HG02970 (cell line): ENCODE data around the gene KRTAP10-8.
"Not testable (repeated sequence)": the region's sequence is repeated elsewhere in the genome, so short reads cannot be mapped to it uniquely, and the experiment has no call there.

Experiments
- ATAC-seq: cut with Tn5 transposase; IDR thresholded peaks from one replicate; pipeline ENCODE4 v1.9.1; 2021; ENCODE audit warnings: mild to moderate bottlenecking, moderate library complexity, moderate number of reproducible peaks; ENCODE audit not compliant: unreplicated experiment, low FRiP score

Gene KRTAP10-8

GRCh38 chr21:44614961-44615391, 3.1 kb downstream of the KRTAP10-8 start:
- ATAC-seq: no peak

- no peak for ATAC-seq
These were observed 3.6 kb downstream of the KRTAP10-8 start for GRCh38 chr21:44615466-44615865.

GRCh38 chr21:44615911-44616590, 4.2 kb downstream of the KRTAP10-8 start:
- no peak for ATAC-seq

GRCh38 chr21:44616591-44616926, 4.7 kb downstream of the KRTAP10-8 start:
- ATAC-seq: no peak

- no peak for ATAC-seq
These were observed 5.2 kb downstream of the KRTAP10-8 start for GRCh38 chr21:44617071-44617501.

GRCh38 chr21:44618504-44618903, 6.6 kb downstream of the KRTAP10-8 start:
- no peak for ATAC-seq

- ATAC-seq: no peak
These were observed 7.0 kb downstream of the KRTAP10-8 start for GRCh38 chr21:44618909-44619308.

- no peak for ATAC-seq
These were observed 8.0 kb downstream of the KRTAP10-8 start for GRCh38 chr21:44619886-44620285.

- no peak for ATAC-seq
These were observed 11.7 kb downstream of the KRTAP10-8 start for GRCh38 chr21:44623575-44623974.

- no peak for ATAC-seq
These were observed 13.9 kb downstream of the KRTAP10-8 start for GRCh38 chr21:44625756-44626155.

GRCh38 chr21:44626262-44626661, 14.4 kb downstream of the KRTAP10-8 start:
- no peak for ATAC-seq

- ATAC-seq: no peak
These were observed 14.8 kb downstream of the KRTAP10-8 start, which contains the start of gene KRTAP10-9 for GRCh38 chr21:44626673-44627143. TSS of gene KRTAP10-9 (plus strand) at chr21:44627093. CDS start at chr21:44627172, 79 bp downstream.

- not testable (repeated sequence) for ATAC-seq
These were observed 15.4 kb downstream of the KRTAP10-8 start for GRCh38 chr21:44627181-44627822.

GRCh38 chr21:44627831-44628233, 16.0 kb downstream of the KRTAP10-8 start:
- ATAC-seq: not testable (repeated sequence)

- ATAC-seq: no peak
These were observed 17.0 kb downstream of the KRTAP10-8 start for GRCh38 chr21:44628707-44629391.

GRCh38 chr21:44630440-44630839, 18.6 kb downstream of the KRTAP10-8 start:
- no peak for ATAC-seq

- no peak for ATAC-seq
These were observed 20.2 kb downstream of the KRTAP10-8 start for GRCh38 chr21:44632067-44632466.

- ATAC-seq: no peak
These were observed 24.5 kb downstream of the KRTAP10-8 start for GRCh38 chr21:44636209-44637017.

- ATAC-seq: no peak
These were observed 25.4 kb downstream of the KRTAP10-8 start, which contains the start of gene KRTAP10-10 for GRCh38 chr21:44637018-44637850. TSS of gene KRTAP10-10 (plus strand) at chr21:44637356. CDS start at chr21:44637418, 62 bp downstream.
